SK-N-SH (cell line): ENCODE data around the gene PCBD1. TPM values are rescaled to one million over a fixed set of nuclear protein-coding genes. Genes with fewer than 3 reads are reported as not detected.
A peak's percentile ranks its signal among the peaks of the same experiment; 100 is the strongest.

Experiments
- CTCF ChIA-PET: fragments of 300-600, 350-600 bp; formaldehyde crosslinking; extraction: SDS; loops from one replicate; lab custom pipeline; 2021; lab: Yijun Ruan, JAX
- POLR2A ChIA-PET: fragments of 350-600 bp; sonication (Branson Sonifier 250); formaldehyde crosslinking; extraction: SDS; loops from one replicate; lab custom pipeline; 2020; ENCODE audit warnings: antibody characterized with exemption, inconsistent platforms; lab: Yijun Ruan, JAX
- DNase-seq: peaks from one replicate; pipeline ENCODE4 v3.0.0; 2012
- H2AFZ ChIP-seq: fragments of 200-600 bp; sonication (generic); 2 replicates; pipeline ENCODE4 v1.8.1; 2016; ENCODE audit warnings: antibody characterized with exemption, mild to moderate bottlenecking, low read depth
- H3F3A ChIP-seq: fragments of 200-600 bp; sonication (generic); replicated peaks from 2 replicates; pipeline ENCODE3; 2016; ENCODE audit warnings: antibody characterized with exemption, mild to moderate bottlenecking; ENCODE audit not compliant: insufficient read depth
- H3K27ac ChIP-seq, 2 experiments: fragments of 200-500 bp in 1 of 2; fragments of 200-600 bp in 1 of 2; sonication (Bioruptor generic) in 1 of 2; sonication (generic), shearing (Covaris generic) in 1 of 2; 2 replicates each; pipeline versions ENCODE4 v1.5.1 to v1.6.1; 2014 to 2016; ENCODE audit warnings: low read depth in 2 of 2, inconsistent platforms in 1 of 2, low read length in 1 of 2, mild to moderate bottlenecking in 1 of 2, mixed read lengths in 1 of 2
- H3K27me3 ChIP-seq: fragments of 200-600 bp; sonication (generic), shearing (Covaris generic); 2 replicates; pipeline ENCODE4 v1.6.1; 2016; ENCODE audit warnings: mixed run types; ENCODE audit not compliant: insufficient read depth
- H3K36me3 ChIP-seq, 2 experiments: fragments of 200-500 bp in 1 of 2; fragments of 200-600 bp in 1 of 2; sonication (Bioruptor generic) in 1 of 2; sonication (generic) in 1 of 2; replicated peaks in 1 of 2; 2 replicates each; pipeline versions ENCODE3 to v1.5.1; 2014 to 2016; ENCODE audit warnings: low read length in 1 of 2, mild to moderate bottlenecking in 1 of 2; ENCODE audit not compliant: insufficient read depth in 2 of 2, control insufficient read depth in 1 of 2
- H3K4me1 ChIP-seq, 2 experiments: fragments of 200-500 bp in 1 of 2; fragments of 200-600 bp in 1 of 2; sonication (Bioruptor generic) in 1 of 2; sonication (generic), shearing (Covaris generic) in 1 of 2; 2 replicates each; pipeline versions ENCODE4 v1.5.1 to v1.6.1; 2014 to 2016; ENCODE audit warnings: low read depth in 1 of 2, low read length in 1 of 2, mixed run types in 1 of 2; ENCODE audit not compliant: insufficient read depth in 2 of 2, control insufficient read depth in 1 of 2
- H3K4me2 ChIP-seq: fragments of 200-600 bp; sonication (generic), shearing (Covaris generic); 2 replicates; pipeline ENCODE4 v1.6.1; 2017; ENCODE audit warnings: mixed run types
- H3K4me3 ChIP-seq, 2 experiments: fragments of 200-500 bp in 1 of 2; fragments of 200-600 bp in 1 of 2; sonication (Bioruptor generic) in 1 of 2; sonication (generic), shearing (Covaris generic) in 1 of 2; 2 replicates each; pipeline versions ENCODE4 v1.5.1 to v1.8.1; 2014 to 2016; ENCODE audit warnings: low read depth in 2 of 2, inconsistent platforms in 1 of 2, low read length in 1 of 2, mild to moderate bottlenecking in 1 of 2, mixed read lengths in 1 of 2, moderate library complexity in 1 of 2
- H3K79me2 ChIP-seq: fragments of 200-600 bp; sonication (generic); 2 replicates; pipeline ENCODE4 v1.8.1; 2017; ENCODE audit warnings: mild to moderate bottlenecking; ENCODE audit not compliant: insufficient read depth
- H3K9ac ChIP-seq: fragments of 200-600 bp; sonication (generic); 2 replicates; pipeline ENCODE4 v1.6.1; 2017; ENCODE audit warnings: mixed run types
- H3K9me2 ChIP-seq: fragments of 200-600 bp; sonication (generic); 2 replicates; pipeline ENCODE4 v1.6.1; 2017; ENCODE audit warnings: mixed run types
- H3K9me3 ChIP-seq: fragments of 200-600 bp; sonication (generic); 2 replicates; pipeline ENCODE4 v1.6.1; 2017; ENCODE audit warnings: mixed run types, mild to moderate bottlenecking, moderate library complexity
- H4K20me1 ChIP-seq: fragments of 200-600 bp; sonication (generic); 2 replicates; pipeline ENCODE4 v1.6.1; 2017; ENCODE audit warnings: mild to moderate bottlenecking, mixed run types; ENCODE audit not compliant: insufficient read depth
- EZH2phosphoT487 ChIP-seq: fragments of 200-600 bp; sonication (generic); IDR thresholded peaks from 2 replicates; pipeline ENCODE4 v1.6.1; 2017; ENCODE audit warnings: low read depth, mixed run types, mild to moderate bottlenecking, antibody characterized with exemption, moderate library complexity, borderline replicate concordance
- GABPA ChIP-seq: IDR thresholded peaks from 2 replicates; pipeline ENCODE4 v1.4.0; 2012; ENCODE audit warnings: low read depth, mild to moderate bottlenecking
- POLR2AphosphoS5 ChIP-seq: IDR thresholded peaks from 2 replicates; pipeline ENCODE4 v1.6.1; 2012; ENCODE audit warnings: low read depth, low read length
- REST ChIP-seq: IDR thresholded peaks from 2 replicates; pipeline ENCODE4 v1.6.1; 2012; ENCODE audit warnings: mild to moderate bottlenecking, low read depth, low read length, moderate library complexity
- RFX5 ChIP-seq: IDR thresholded peaks from 2 replicates; pipeline ENCODE4 v1.6.1; 2012; ENCODE audit warnings: mild to moderate bottlenecking, improper control_type of control experiment, low read length
- USF1 ChIP-seq: IDR thresholded peaks from 2 replicates; pipeline ENCODE4 v1.4.0; 2012; ENCODE audit warnings: low read depth, borderline replicate concordance
- YY1 ChIP-seq: IDR thresholded peaks from 2 replicates; pipeline ENCODE4 v1.4.0; 2012; ENCODE audit warnings: low read depth, mild to moderate bottlenecking
- ZBTB33 ChIP-seq: IDR thresholded peaks from 2 replicates; pipeline ENCODE4 v1.4.0; 2012; ENCODE audit warnings: low read depth, borderline replicate concordance
- WGBS: methylation state at CpG from one replicate; pipeline ENCODE4 v1.1.6; 2017; ENCODE audit warnings: low lambda C conversion rate; 5-methylcytosine and 5-hydroxymethylcytosine counted together
- polyA plus RNA-seq, 3 experiments: library from polyadenylated mRNA; depleted of rRNA; stranded (reverse); fragments of >200 nt; gene quantifications; 2 replicates each; pipeline ENCODE4 v1.2.3, GENCODE V29; 2012

Gene PCBD1
- polyA plus RNA-seq, 1 of the 3 experiments (the other 2 are of a cell fraction), result 112 TPM

- no peaks in the 10 kb centered on the region for H4K20me1 ChIP-seq
- TF ChIP-seq GABPA (no peak), USF1 (no peak), YY1 (no peak), EZH2phosphoT487 (no peak), ZBTB33 (no peak), REST (no peak), RFX5 (no peak), POLR2AphosphoS5 (no peak)
- H3K4me3 ChIP-seq, result no peak overlapping the region
- H3K27ac ChIP-seq, result no peak overlapping the region
- no peaks in the 10 kb centered on the region for H3K9me2 ChIP-seq
- WGBS, result 61% methylated on average over 18 of the region's 18 CpGs
- peaks cover 12% of the 10 kb centered on the region; the same call in 1 of the 2 replicates for H3K27me3 ChIP-seq
- DNase-seq, result peak; percentile 52
- H3K4me2 ChIP-seq, result no peak overlapping the region
- H3F3A ChIP-seq, result no peaks in the 10 kb centered on the region
- H3K9ac ChIP-seq, result no peak overlapping the region
- no peak overlapping the region for H2AFZ ChIP-seq
- H3K36me3 ChIP-seq, result no peaks in the 10 kb centered on the region
- H3K4me1 ChIP-seq, result peaks cover 5 to 19% of the 10 kb centered on the region in 2 experiments; a peak in 2 of 4 replicates
- H3K9me3 ChIP-seq, result no peaks in the 10 kb centered on the region
- no peaks in the 10 kb centered on the region for H3K79me2 ChIP-seq
- ChIA-PET POLR2A (interaction anchor here (1.0 to 2.4 kb wide), 3 partner anchors 38 to 350 kb away, joined by 3 to 7 read pairs (median 4); partner anchors contain the start of genes PCBD1 and UNC5B), CTCF (interaction anchor here (0.6 to 10.3 kb wide), 61 partner anchors 9 to 445 kb away, joined by 3 to 130 read pairs (median 5); partner anchors contain the start of gene UNC5B)
These were observed 38.0 kb upstream of the PCBD1 start for GRCh38 chr10:70926226-70927000.
